ENCODE results near the gene TRPM5. TPM values are rescaled to one million over a fixed set of nuclear protein-coding genes. Genes with fewer than 3 reads are reported as not detected.
A peak's percentile ranks its signal among the peaks of the same experiment; 100 is the strongest.

The TRPM5 gene
- total and polyA plus RNA-seq, 2 of the 4 experiments (the other 2 are of a cell fraction) = not detected

- in situ Hi-C loops (cut with MboI; ENCODE audit: low sequenced_read_pairs) = no loop called here
- no TSS peak for BruUV-seq (replicated peaks)
Observed at GRCh38 chr11:2400762-2401435, 43.4 kb downstream of the TRPM5 start.

More at GRCh38 chr11:2400762-2401435, 43.4 kb downstream of the TRPM5 start:
- Histone ChIP-seq H3K4me2 (ENCODE audit: low read depth, low read length) (peak overlapping the region; percentile 85), H4K20me1 (ENCODE audit: insufficient read depth, low read length) (no peaks in the 10 kb centered on the region), H3K23ac (ENCODE audit: low read depth, low read length) (peak overlapping the region; percentile 70), H2BK20ac (ENCODE audit: low read depth, low read length) (no peak overlapping the region), H2AFZ (replicated peaks; ENCODE audit: low read length, poor library complexity) (peak overlapping the region; percentile 94), H2BK120ac (ENCODE audit: low read depth, low read length) (peak overlapping the region; percentile 52; the same call in 1 of the 2 replicates), H3K9ac (ENCODE audit: low read depth, low read length) (peak overlapping the region; percentile 96), H2AK9ac (replicated peaks; ENCODE audit: low read depth, low read length, poor library complexity) (peak overlapping the region; percentile 99), H2BK5ac (ENCODE audit: low read depth, low read length, poor library complexity, severe bottlenecking) (peak overlapping the region; percentile 54), H2BK15ac (ENCODE audit: low read depth, low read length) (no peak overlapping the region), H3K36me3 (ENCODE audit: control insufficient read depth, insufficient read depth, low read length) (peaks cover 32% of the 10 kb centered on the region), H3K4me1 (ENCODE audit: control insufficient read depth, insufficient read depth, low read length) (peaks cover 9% of the 10 kb centered on the region), H4K5ac (ENCODE audit: low read depth, low read length) (peak overlapping the region; percentile 92), H3K9me1 (ENCODE audit: insufficient read depth, low read length) (no peaks in the 10 kb centered on the region), H3K27ac (ENCODE audit: insufficient read depth, low read length) (peak overlapping the region; percentile 67), H3K4me3 (ENCODE audit: insufficient read depth, low read depth, low read length) (peak overlapping the region; percentile 90), H4K8ac (ENCODE audit: low read depth in 2 of 2, low read length in 2 of 2) (peak overlapping the region; percentile 91 to 99), H3K14ac (replicated peaks; ENCODE audit: low read depth, low read length) (peak overlapping the region; percentile 81), H3K4ac (ENCODE audit: low read depth, low read length) (peak overlapping the region; percentile 91), H3K18ac (ENCODE audit: low read depth, low read length) (no peak overlapping the region), H3K79me1 (ENCODE audit: low read depth in 1 of 2, low read length in 2 of 2) (peaks cover 3 to 36% of the 10 kb centered on the region in 2 experiments; a peak in 3 of 4 replicates), H3K9me3 (ENCODE audit: control insufficient read depth, insufficient read depth, low read length) (no peaks in the 10 kb centered on the region), H4K91ac (ENCODE audit: insufficient read depth, low read depth, low read length) (peak overlapping the region; percentile 88), H3K56ac (ENCODE audit: extremely low read depth, insufficient read depth, low read length) (peak overlapping the region; percentile 92), H2AK5ac (ENCODE audit: low read depth, low read length) (peak overlapping the region; percentile 91), H3K27me3 (ENCODE audit: control insufficient read depth, insufficient read depth, low read length) (no peaks in the 10 kb centered on the region)
- DNase-seq (no peak), ATAC-seq (ENCODE audit: low read depth) (peak; percentile 16)
- 0% methylated on average over 16 of the region's 55 CpGs; no CpG with 5 or more reads in 1 of the 2 experiments for WGBS, 2 experiments (ENCODE audit: extremely low coverage in 2 of 2, insufficient read length in 1 of 2)
- peak; percentile 49; the same call in 1 of the 2 replicates for TF ChIP-seq POLR2A (IDR thresholded peaks at IDR 0.05; ENCODE audit: low read depth, low read length)
- TF ChIP-seq MXI1 (IDR thresholded peaks at IDR 0.05; ENCODE audit: borderline replicate concordance, low read depth, low read length) = 0 out of 2 replicates have a peak, but pooled peaks have one; percentile 1
- no peak for TF ChIP-seq MAFK (IDR thresholded peaks at IDR 0.05; ENCODE audit: low read depth, low read length)
- dilution Hi-C loops (cut with HindIII; ENCODE audit: low sequenced_read_pairs, unreplicated experiment) (no loop called here), intact Hi-C loops (cut with micrococcal nuclease) (loop anchor here (1.0 kb wide), 3 partner anchors 18 to 95 kb away; no protein-coding TSS in a partner anchor)
- POLR2A ChIA-PET (ENCODE audit: unreplicated experiment) = interaction anchor here (0.5 to 1.2 kb wide), 5 partner anchors 23 to 808 kb away, joined by 3 to 17 read pairs (median 5); no protein-coding TSS in a partner anchor
- CTCF ChIA-PET = interaction anchor here (0.8 to 1.0 kb wide), 2 partner anchors 17 to 18 kb away, joined by 3 to 5 read pairs; no protein-coding TSS in a partner anchor
